Testis (tissue), 2 donors: ENCODE results near the gene NCL.

ENCODE experiments used
- POLR2A ChIP-seq: fragments of 450-650 bp; IDR thresholded peaks from one replicate; pipeline ENCODE4 v1.6.1; 2017; ENCODE audit warnings: antibody characterized with exemption, mild to moderate bottlenecking, moderate library complexity
- TF ChIP-seq, protein P1 (sequence below), 3 experiments: fragments of 450-650 bp in 2 of 3; fragments of 200-600 bp in 1 of 3; sonication (generic) in 1 of 3; IDR thresholded peaks; one replicate each; pipeline ENCODE4 v1.5.1; 2016 to 2019; ENCODE audit warnings: antibody characterized with exemption in 3 of 3, mild to moderate bottlenecking in 2 of 3, moderate library complexity in 1 of 3

DNA sequence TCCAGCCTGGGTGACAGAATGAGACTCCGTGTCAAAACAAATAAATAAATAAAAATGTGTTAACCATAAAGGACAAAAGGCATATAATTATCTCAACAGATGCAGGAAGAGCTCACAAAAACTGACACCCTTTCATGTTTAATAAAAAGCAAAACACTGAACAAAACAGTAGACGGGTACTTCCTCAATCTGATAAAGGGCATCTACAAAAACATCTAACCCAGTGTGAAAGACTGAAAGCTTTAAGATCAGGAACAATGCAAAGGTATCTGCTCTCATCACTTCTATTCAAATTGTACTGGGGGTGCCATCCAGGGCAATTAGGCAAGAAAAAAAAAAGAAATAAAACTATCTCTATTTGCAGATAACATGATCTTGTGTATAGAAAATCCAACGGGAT is 11.7 kb upstream of the NCL start:
- TF ChIP-seq, protein P1, sequence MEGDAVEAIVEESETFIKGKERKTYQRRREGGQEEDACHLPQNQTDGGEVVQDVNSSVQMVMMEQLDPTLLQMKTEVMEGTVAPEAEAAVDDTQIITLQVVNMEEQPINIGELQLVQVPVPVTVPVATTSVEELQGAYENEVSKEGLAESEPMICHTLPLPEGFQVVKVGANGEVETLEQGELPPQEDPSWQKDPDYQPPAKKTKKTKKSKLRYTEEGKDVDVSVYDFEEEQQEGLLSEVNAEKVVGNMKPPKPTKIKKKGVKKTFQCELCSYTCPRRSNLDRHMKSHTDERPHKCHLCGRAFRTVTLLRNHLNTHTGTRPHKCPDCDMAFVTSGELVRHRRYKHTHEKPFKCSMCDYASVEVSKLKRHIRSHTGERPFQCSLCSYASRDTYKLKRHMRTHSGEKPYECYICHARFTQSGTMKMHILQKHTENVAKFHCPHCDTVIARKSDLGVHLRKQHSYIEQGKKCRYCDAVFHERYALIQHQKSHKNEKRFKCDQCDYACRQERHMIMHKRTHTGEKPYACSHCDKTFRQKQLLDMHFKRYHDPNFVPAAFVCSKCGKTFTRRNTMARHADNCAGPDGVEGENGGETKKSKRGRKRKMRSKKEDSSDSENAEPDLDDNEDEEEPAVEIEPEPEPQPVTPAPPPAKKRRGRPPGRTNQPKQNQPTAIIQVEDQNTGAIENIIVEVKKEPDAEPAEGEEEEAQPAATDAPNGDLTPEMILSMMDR (IDR thresholded peaks at IDR 0.05), result no peak
- TF ChIP-seq POLR2A, result no peak
